HuH-7.5 (cell line): ENCODE data around the gene MYH10.

Experiments used
- DNase-seq: peaks from one replicate; pipeline ENCODE4 v3.0.0; 2011; ENCODE audit warnings: low spot score

MYH10 gene

DNA sequence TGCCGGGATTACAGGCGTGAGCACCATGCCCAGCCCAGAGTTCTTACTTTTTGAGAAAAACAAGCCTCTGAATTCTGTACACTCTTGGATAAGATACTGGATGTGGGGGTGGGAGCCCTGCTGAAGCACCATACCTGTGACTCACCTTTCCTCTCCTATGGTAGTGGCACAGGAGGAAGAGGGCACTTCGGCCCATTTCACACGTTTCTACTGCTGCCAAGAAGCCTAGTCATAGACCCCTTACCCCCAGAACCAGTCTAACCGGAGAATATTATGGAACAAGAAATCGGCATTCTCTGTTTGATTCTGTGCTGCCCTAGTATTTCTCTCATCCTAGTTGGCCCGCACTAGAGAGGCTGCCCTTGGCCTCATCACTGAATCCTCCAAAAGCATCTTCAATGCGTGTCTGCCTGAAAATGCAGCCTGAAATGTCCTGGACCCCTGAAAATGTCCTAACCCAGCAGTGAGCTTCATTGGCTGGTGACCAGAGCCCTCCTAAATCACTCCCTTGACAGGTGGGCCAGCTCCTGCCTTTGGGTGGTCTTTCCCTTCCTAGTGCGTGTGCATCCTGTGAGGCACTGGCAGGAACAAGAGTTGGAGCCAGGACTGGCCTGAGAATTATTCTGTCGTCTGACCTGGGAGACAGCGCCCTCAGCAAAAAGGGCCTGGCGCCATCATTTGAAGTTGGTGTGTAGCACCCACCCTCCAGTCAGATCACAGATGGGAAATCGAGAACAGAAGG lies 156.9 kb downstream of the MYH10 start:
- no peak for DNase-seq

DNA sequence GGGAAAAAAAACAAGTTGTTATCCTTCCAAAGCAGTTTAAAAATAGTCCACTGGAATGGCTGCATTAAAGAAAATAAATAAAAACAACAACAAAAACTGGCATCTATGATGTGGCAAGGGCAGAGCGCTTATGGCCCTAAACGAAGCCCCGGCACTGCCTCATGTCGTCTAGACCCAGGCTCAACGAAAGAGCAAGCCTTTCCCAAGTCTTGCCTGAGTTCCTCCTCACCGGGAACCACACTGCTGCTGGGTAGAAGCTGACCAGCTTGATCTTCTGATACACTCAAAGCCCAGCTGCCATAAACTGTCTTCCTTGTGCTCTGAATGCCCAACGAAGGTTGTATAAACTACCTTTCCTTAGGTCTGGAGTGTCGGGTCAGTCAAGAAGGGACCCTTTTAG lies 157.9 kb downstream of the MYH10 start:
- no peak for DNase-seq

DNA sequence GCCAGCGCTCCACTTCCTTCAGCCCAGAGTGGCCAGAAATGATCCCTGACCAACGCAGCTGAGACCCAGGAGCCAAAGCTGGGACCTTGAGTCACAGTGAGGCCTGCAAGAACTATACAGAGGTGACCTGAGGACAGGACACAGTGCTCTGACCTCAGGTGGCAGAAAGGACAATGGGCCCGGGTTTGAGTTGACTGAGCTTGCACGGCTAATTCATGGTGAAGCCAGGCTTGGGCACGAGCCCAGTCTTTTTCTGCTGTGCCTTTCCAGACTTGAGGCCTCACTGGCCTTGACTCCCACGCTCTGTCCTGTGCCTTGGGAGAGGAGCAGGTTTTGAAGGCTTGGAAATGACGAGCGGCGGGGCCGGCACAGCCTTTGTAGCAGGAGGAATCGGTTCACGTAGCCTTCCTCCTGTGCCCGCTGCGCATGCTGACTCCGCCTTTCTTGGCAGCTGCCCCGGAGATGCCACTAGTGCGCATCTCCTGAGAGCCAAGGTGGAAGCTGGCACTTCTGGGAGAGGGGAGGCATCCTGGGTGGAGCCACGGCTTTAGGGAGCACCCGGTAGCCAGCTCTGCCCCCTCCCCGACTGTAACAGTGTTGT lies 160.0 kb downstream of the MYH10 start:
- no peak for DNase-seq

DNA sequence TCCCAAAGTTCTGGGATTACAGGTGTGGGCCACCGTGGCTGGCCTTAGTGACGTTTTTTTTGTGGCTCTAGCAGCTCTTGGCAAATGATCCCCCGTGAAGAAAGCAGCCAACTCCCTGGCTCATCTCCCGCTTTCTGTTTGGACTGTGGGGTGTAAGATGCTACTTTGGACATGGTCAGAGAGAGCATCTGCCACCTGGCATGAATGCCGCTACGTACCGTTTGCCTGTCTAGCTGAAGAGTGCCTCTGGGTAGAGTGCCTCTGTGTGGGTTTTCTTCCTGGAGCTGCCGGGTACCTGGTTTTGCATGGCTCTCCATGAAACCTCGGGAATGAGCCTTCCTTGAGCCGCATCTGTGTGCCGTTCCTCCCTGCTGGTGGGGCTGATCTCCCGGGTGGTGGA lies 160.6 kb downstream of the MYH10 start:
- DNase-seq: no peak

DNA sequence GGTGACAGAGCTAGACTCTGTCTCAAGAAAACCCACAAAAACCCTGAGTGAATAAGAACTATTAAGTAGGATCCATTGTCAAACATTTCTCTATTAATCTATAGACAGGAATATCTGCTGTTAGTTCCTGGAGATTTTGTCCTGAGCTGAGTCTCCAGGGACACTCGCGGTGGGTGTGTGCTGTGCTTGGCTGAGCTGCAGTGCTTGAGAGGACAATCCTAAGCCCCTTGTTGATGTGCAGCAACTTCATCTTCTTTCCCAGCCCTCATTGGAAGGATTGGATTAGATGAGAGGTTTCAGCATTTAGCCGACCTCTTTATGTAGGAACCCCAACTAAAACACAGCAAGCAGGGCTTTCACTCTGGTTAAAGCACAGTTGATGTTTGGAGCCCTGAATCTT lies 161.5 kb downstream of the MYH10 start:
- no peak for DNase-seq

DNA sequence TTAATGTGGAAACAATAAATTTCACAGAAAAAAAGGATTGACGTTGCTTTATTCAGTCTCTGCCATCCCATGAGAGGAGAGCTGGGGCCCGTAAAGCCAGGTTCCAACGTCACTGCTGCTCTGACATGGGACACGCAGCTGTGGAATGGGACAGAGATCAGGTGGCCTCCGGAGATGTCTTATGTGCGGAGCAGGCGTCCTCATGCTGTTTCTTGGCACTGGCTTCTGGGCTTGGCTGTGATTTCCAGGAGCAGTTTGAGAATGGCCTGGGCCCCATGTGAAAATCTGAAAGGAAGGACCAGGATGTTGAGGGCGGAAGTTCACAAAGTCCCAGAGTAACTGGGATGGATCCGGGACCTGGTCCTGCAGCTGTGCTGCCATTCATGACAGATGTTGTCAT lies 162.4 kb downstream of the MYH10 start:
- DNase-seq: no peak

DNA sequence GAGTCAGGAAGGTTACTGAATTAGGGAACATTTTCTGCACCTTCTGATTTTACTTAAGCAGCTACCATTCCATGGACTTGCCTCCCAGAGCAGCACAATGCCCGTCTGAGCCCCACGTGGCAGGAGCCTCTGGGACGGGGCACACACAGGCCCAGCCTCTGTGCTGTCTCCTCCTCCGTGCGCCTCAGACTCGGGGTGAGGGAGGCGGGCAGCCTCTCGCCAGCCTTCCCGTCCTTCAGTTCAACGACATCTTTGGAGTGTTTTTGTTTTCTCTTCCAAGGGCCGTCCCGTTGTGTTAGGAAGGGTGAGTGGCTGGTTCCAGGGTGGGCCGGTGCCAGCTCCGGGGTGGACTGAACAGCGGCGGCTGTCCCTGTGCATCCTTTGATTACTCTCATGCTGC lies 163.0 kb downstream of the MYH10 start:
- no peak for DNase-seq

DNA sequence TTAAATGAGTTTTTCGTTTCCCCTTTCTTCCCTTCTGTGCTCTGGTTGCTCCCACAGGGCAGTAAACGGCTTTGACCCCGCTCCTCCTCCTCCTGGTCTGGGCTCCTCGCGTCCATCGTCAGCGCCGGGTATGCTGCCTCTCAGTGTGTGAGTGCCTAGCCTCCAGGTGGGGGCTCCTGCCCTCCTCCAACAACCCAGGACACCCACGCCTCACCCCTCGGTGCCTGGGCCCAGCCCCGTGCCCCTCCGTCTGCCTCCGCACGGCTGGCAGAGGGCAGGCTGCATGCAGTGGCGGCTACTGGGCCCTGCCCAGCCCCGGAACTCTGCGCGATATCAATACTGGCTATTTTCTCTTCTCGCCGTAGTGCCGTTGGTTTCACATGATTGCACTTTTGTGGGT lies 163.7 kb downstream of the MYH10 start:
- DNase-seq: no peak

DNA sequence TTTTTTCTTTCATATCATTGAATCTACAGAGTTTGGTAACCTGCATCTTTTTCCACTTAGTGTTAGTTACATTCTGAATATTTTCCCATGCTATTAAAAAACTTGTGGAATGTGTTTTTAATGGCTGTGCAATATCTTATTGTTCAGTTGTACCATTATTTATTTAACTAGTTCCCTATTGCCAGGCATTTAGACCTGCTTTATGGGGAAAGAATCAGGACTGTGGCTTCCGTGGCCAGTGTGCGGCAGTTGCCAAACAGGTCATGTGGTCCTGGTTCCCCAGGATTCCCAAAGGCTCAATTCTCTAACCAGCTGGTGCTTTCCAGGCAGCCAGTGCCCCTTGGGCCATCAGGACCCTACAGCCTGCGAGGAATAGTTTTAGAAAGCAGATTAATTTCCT lies 164.1 kb downstream of the MYH10 start:
- DNase-seq: no peak

DNA sequence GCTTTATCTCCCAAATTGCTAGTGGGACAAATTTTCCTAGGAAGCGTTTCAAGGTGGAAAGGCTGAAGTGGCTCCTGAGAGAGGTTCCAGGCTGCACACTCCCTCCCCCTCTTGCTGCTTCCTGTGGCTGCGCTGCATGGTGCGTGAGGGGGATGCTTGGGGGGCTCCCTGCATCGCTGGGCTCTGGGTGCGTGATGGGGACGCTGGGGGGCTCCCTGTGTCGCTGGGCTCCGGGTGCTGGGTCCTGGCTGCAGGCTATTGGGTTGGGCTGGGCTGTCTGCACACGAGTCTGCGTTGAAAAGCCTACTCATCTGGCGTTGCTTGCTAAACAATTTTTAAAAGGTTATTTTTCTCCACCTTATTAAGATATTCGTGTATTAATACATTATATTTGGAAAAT lies 164.8 kb downstream of the MYH10 start:
- DNase-seq: no peak

DNA sequence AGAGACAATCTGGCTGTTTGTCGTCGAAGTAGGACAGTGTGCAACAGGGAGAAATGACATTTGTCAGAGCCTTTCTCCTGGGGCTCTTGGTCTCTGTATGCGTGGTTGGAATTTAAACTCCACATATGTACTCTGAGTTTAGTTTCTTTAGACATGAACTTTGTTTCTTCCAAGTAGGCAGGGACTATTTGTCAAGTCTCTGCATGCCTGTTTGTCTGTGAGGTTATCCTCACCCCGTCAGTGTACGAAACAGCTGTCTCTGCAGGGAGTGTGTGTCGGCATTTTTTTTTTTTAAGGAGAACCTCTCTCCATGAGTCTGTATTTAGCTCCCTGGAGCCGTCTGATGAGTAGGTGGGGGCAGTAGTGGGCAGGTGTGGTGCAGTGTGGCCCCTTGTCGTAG lies 165.2 kb downstream of the MYH10 start:
- DNase-seq: no peak

DNA sequence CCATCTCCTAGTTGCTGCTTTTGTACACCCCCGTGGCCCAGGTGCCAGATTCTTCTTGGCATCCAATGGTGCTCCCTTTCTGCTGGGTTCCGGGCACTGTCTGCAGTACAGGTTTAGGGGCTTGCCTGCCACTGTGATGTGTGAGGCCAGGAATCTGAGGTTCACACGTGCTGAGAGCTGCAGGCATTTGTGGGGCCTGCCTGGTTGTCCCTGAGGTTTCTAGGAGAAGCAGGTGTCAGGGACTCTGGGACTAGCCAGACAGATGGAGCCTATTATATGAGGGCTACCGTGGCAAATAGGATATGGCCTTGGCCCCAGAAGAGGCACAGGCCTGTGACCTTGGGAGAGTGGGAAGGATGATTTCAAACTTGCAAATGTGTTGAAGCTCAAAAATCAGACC lies 165.6 kb downstream of the MYH10 start:
- DNase-seq: no peak

DNA sequence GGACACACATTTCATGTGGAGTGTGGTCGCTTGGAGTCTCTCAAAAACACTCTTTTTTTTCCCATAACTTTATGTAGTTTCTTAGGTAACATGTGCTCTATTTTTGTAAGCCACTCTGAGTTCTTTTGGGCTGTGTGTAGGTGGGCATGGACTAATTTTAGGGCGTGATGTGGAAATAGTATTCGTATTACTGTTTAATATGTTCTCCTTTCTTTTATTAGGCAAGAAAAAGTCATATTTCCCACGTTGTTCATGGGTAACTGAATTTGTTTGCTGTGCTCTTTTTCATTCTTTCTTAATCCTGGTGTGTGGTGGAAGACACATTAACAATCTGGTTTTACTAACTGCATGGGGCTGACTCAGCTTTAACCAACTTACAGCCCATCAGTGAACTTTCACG lies 167.4 kb downstream of the MYH10 start:
- DNase-seq: no peak

DNA sequence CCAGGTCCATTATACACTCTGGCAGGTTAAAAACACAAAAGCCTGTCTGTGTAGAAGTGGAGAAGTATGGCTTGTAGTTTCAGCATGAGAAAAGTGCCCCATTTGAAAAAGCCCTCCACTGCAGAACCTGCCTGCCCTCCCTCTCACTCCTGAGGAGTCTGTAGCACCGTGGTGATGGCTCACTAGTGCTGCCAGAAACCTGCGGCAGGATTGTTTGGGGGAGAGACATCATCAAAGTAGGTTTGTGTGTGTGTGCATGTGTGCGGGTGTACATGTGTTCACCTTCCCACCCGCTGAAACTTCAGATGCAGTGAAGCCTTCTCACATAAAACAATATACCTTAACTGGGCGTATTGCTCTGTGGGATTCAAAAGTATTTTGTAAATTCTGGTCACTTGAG lies 168.0 kb downstream of the MYH10 start:
- DNase-seq: no peak

DNA sequence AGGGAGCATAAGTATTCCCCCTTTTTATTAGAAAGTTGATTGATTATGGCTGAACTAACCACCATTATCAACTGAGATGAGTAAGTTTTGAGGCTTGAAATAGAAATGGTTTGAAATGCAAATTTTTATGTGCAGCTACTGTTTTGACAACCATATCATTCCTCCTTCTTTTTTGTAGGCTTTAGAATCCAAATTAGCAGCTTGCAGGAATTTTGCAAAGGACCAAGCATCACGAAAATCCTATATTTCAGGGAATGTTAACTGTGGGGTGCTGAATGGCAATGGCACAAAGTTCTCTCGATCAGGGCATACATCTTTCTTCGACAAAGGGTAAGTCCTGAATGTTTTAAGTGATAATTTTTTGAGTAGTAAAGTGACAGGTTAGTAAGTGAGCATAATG lies 170.7 kb downstream of the MYH10 start:
- DNase-seq: no peak

DNA sequence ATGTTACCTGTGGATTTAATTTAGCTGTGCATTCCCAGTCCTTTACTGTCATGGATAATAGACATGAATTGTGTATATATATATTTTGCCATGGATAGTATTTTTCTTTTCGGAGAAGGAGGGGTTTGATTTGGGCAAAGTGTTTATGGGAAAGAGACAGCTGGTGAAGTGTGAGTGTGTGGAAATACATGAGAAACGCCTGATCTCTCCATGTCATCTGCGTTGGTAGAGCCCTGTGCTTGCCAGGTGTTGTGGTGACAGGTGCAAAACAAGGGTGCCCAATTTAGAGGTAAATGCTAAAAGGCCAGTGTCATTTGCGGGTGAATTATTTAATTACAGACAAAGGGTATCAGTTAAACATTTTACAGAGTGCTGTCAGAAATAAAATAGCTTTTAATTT lies 171.4 kb downstream of the MYH10 start:
- no peak for DNase-seq

DNA sequence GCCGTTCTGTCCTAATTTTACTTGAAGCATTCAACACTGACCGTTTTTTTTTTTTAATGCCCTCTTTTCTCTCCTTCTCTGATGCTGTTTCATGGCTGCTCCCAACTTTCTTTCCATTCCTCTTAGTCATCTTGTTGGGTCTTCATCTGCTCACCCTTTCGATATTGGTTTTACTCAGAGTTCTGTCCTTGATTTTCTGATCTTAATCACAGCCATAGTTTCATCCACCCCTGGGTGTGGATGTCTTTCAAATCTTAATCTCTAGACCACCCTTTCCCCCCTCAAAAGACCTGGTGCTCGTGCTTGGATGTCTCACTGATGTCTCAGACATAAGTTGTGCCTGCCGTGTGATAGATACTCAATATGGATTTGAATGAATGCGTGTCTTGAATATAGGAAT lies 172.4 kb downstream of the MYH10 start:
- DNase-seq: no peak

DNA sequence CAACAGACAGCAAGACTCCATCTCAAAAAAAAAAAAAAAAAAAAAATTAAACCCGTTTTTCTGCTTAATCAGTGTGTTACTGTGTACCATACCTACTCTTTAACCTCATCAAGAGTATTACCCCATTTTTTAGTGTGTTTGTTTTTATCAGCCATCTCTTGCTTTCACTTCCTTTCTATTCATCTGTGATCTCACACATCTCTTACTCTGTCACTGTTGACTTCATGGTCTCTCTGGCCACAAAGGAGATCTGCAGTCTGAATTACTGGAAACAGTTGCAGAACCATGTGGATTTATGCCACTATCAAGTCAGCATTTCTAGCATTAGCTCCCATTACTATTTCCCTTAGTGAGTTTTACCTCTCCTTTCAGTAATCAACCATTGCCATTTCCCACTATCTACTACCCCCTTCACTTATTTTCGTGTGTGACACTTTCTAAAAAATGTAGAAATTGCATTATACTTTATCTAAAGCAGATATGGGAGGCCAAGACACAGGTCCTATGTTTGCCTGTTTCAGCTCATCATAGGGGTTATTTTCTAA lies 174.8 kb downstream of the MYH10 start:
- DNase-seq: no peak

DNA sequence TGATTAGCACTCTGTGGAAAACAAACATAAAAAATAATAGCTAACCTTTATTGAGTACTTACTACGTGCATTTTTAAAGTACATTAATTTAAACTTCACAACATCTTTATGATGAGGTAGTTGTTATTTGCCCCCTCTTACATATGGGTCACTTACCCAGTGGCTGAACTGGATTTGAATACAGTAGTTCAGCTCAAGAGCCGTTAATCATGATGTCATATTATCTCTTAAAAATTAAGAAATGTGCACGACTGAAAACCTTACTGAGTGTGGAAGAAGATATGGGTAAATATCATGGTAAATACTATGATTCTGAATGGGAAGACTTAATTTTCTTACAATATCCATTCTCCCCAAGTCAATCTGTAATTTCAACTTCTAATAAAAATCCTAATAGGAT lies 177.2 kb downstream of the MYH10 start:
- no peak for DNase-seq

DNA sequence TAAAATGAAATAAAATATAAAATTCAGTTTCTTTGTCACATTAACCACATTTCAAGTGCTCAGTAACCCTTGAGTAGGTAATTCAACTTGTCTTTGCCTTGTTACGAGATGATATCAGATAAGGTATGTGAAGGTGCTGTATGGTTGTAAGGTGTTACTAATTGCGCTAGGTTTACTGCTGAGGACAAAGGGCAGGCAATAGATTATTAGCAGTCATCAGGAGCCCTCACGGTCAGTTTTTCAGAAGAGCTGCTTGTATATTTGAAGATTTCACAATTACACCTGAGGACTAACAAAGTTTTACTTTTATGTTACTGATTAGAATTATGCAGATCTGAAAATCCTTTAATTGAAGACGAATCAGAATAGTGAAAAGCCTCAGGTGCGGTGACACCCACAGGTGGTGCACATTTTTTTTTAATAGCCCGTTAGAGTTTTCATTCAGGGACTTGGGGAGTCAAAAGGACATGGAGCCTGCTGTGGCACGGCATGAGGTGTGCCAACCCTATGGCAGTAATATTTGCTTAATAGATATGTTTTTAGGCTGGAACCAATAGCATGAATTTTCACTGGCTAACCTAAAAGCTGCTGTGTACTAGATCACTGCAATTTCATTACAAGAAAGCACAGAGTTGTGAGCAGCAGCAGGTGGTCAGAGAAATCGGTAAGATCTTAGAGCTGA lies 178.5 kb downstream of the MYH10 start:
- no peak for DNase-seq

DNA sequence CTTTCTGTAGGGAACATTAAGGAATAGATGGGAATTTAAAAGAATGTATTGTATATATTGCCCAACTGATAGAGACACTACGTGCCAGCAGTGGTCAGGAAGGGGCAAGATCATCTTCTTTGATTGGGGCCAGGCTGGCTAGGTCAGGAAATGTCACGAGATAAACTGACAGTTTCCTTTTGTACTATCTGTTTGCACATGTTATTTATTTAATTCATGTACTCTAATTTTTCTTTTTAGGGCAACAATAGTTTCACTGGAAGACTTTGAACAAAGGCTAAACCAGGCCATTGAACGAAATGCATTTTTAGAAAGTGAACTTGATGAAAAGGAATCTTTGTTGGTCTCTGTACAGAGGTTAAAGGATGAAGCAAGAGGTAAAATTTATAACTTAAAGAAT lies 182.2 kb downstream of the MYH10 start:
- DNase-seq: no peak

DNA sequence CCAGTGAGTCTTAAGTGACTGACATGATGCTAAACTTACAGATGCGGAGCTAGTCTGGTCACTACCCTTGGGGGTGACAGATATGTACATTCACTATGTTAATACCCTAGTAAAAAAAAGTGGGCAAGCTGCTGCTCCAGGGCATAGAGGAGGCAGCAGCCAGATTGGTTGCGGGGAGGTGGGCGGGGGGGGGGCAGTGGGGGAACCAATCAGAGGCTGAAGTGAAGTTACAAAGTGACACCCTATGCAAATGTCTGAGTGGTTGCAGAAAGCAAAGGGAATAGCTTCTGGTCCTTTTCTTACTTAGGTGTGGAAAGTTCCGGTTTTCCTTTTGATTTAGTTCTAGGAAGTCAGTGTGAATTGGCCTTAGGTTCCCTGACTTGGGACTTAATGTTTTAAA lies 182.7 kb downstream of the MYH10 start:
- DNase-seq: no peak

DNA sequence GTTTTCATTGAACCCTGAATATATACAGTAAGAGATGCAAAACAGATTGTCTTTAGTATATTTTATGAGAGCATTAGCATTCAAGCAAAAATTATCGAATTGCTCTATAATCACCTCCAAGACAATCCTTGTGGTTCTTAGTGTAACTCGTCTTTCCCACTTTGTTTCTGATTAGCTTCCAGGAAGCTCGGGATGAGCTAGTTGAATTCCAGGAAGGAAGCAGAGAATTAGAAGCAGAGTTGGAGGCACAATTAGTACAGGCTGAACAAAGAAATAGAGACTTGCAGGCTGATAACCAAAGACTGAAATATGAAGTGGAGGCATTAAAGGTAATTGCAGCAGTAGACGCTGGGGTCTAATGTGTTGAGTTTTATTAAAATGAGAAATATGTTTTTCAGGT lies 185.0 kb downstream of the MYH10 start:
- DNase-seq: no peak
